ENCODE measurements around the gene FOXN1.

GRCh38 chr17:28541439-28541838 lies 35.3 kb downstream of the FOXN1 start:
- TF ChIP-seq POLR2AphosphoS5 (IDR thresholded peaks at IDR 0.05; ENCODE audit: borderline replicate concordance, low read depth, low read length) (no peak), EZH2 (IDR thresholded peaks at IDR 0.05) (no peak), FOXP2 (optimal IDR thresholded peaks at IDR 0.05; ENCODE audit: control extremely low read depth, extremely low read length, insufficient read depth) (no peak)

Measured in SK-N-MC (cell line).